Left forelimb (tissue), 1 donor: ENCODE data around the gene KRTAP10-3.
"Not testable (repeated sequence)": the region's sequence is repeated elsewhere in the genome, so short reads cannot be mapped to it uniquely, and the experiment has no call there.

Experiments
- DNase-seq: peaks from one replicate; pipeline ENCODE4 v3.0.0-alpha.2; 2018; ENCODE audit warnings: low spot score

Gene KRTAP10-3, protein sequence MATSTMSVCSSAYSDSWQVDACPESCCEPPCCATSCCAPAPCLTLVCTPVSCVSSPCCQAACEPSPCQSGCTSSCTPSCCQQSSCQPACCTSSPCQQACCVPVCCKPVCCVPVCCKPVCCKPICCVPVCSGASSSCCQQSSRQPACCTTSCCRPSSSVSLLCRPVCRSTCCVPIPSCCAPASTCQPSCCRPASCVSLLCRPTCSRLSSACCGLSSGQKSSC

DNA sequence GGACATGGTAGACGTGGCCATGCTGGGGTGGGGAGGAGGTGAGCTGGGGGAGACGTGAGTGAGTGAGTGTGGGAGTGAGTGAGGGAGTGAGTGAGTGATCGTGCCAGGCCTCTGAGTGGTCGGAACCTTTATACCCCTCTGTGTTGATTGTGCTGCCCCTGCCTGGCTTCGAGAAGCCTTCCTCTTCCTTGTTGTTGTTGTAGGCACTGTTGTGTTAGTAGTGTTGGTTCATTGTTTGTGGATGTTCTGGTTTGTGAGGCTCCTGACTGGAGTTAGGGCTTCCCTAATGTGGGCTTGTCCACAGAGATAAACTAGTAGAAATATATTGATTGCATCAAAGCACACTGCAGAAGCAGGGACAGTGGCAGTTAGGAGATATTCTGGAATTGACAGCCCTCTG, at the start of gene KRTAP10-3:
KRTAP10-3 (minus strand) TSS at position 101 of the 400 bp plus-strand sequence; CDS start at position 21, 80 bp downstream.
- no peak for DNase-seq

DNA sequence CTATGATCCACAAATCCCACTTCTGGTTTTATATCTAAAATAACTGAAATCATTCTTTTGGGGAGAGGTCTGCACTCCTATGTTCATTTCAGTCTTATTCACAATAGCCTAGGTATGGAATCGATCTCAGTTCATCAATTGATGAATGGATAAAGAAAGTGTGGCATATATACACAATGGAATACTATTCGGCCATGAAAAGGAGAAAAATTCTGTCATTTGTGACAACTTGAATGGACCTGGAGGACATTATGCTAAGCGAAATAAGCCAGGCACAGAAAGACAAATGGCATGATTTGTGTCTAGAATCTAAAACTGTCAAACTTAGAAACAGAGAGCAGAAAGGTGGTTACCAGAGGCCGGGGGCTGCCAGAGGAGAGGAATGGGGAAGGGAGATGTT, 47.9 kb upstream of the KRTAP10-3 start:
- no peak for DNase-seq

DNA sequence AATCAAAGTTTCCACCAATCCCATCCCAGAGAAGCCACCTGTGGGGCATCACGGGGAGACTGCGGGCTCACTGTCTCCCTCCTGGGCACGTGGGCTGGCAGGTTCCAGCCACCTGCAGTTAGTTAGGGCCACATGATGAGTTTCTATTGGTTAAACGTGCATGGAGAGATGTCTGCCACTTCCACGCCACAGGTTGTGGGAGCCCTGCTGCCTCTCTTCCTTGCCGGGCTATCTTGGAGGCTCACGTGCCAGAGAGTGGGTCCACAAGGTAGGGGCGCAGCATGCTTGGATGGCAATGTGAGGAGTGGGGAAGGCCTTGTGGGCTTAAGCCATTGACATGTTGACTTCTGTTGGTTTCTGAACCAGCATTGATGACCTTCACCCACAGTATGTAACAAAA, 45.3 kb upstream of the KRTAP10-3 start:
- DNase-seq = no peak

DNA sequence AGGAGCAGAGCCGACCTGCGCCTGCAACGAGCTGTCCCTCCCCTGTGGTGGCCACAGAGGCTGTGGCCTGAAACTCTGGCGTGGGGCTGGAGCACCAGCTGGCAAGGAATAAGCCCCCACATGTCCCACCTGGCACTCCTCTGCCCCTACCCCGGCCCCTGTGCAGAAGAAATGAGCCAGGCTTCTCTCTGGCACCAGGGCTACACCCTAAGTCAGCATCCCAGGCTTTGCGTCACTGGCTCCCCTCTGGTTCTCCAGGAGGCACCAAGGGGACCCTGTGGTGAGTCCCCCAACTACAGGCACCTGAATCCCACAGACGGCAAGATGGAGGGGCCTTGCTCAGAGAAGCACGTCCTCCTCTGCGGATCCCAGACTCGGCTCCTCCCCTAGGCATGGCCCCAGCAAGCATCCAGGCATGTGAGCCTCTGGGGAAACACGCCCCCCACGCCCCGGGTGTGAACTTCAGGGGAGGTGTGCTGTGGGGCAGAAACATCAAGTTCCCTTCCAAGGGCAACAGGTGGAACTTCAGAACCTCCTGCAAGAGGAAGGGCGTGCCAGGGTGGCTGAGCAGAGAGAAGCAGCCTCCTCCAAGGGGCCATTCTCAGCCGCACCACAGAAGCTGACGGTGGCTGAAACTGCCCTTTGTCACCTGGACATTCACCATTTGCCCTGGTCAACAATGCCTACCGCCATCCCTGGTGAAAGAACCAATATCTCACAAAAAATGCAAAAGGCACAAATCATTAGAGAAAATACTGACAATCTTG, 44.7 kb upstream of the KRTAP10-3 start:
- no peak for DNase-seq

DNA sequence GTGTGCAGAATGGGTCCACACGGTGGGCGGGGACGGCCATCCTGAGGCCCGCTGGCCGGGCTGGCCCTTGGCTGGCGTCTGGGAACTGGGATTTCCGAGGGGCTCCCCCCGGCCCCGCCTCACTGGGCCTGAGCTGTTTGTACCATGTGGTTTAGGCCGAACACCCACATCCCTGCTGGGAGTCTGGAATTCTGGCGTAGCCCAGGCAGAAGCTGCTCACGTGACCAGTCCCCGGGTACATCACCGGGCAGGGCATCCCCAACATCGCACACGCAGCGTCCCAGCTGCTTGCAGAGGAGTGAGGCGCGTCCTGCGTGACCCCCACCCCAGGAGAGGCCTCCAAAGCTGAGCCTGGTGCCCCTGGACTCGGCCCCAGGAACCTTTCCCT, 43.9 kb upstream of the KRTAP10-3 start:
- DNase-seq = no peak

DNA sequence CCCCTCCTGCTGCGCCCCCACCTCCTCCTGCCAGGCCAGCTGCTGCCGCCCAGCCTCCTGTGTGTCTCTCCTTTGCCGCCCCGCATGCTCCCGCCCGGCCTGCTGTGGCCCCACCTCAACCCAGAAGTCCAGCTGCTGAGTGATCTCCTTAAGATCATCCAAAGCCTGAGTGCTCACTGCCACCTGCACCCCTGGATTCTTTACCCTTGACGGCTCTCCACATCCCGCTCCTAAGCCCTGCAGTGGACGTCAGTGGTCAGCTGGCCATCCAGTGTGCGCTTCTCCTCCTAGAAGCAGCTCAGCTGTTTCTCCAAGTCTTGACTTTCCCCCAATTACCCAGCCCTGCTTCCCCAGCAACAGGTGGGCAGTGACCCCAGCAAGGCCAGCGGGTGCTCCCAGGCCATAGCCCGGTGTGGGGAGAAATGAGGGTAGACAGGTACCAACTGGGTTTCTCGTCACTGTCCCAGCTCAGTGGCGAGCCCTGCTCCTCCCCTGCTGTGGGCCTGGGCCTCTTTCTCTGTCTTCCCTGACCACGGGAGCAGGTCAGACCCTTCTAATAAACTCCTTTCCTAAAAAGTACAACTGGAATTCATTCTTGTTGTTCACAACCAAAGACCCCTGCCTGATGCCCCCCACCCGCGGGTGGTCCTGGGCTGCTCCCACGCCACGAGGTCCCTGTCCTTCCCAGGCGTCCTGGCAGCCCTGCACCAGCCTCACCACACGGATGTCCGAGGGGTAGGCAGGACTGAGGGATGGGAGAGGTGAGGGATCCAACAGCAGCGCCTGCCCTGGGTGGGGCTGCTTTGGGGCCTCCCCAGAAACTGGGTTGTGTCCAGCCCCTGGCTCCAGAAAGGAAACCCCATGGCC, 43.2 kb upstream of the KRTAP10-3 start:
- DNase-seq = no peak

DNA sequence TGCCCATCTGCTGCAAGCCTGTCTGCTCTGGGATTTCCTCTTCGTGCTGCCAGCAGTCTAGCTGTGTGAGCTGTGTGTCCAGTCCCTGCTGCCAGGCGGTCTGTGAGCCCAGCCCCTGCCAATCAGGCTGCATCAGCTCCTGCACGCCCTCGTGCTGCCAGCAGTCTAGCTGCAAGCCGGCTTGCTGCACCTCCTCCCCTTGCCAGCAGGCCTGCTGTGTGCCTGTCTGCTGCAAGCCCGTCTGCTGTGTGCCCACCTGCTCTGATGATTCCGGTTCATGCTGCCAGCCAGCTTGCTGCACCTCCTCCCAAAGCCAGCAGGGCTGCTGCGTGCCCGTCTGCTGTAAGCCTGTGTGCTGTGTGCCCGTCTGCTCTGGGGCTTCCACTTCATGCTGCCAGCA, 42.5 kb upstream of the KRTAP10-3 start:
- not testable (repeated sequence) for DNase-seq

DNA sequence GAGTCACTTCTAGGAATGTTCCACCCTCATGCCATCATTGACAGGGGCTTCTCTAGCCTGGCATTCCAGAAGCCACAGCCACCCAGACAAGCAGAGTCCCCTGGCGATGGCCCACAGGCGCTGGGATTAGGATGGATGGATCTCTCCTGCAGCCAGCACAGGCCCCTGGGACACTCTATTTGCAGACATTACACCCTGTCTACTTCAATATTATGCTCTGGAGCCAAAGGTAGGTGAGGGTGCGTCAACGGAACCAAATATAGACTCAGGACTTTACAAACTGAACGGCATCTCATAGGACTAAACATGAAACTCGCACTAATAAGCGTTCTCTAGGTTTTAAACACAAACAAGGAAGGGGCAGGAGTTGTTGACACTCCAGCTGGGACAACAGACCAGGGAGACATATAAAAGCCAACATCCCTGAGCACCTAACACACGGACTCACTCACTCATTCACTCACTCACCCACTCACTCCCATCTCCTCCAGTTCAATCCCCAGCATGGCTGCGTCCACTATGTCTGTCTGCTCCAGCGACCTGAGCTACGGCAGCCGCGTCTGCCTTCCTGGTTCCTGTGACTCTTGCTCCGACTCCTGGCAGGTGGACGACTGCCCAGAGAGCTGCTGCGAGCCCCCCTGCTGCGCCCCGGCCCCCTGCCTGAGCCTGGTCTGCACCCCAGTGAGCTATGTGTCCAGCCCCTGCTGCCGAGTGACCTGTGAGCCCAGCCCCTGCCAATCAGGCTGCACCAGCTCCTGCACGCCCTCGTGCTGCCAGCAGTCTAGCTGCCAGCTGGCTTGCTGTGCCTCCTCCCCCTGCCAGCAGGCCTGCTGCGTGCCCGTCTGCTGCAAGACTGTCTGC, 41.8 kb upstream of the KRTAP10-3 start, which contains the start of gene KRTAP10-7:
KRTAP10-7 (plus strand) TSS at position 480 of the 861 bp plus-strand sequence; CDS start at position 505, 25 bp downstream.
- not testable (repeated sequence) for DNase-seq

DNA sequence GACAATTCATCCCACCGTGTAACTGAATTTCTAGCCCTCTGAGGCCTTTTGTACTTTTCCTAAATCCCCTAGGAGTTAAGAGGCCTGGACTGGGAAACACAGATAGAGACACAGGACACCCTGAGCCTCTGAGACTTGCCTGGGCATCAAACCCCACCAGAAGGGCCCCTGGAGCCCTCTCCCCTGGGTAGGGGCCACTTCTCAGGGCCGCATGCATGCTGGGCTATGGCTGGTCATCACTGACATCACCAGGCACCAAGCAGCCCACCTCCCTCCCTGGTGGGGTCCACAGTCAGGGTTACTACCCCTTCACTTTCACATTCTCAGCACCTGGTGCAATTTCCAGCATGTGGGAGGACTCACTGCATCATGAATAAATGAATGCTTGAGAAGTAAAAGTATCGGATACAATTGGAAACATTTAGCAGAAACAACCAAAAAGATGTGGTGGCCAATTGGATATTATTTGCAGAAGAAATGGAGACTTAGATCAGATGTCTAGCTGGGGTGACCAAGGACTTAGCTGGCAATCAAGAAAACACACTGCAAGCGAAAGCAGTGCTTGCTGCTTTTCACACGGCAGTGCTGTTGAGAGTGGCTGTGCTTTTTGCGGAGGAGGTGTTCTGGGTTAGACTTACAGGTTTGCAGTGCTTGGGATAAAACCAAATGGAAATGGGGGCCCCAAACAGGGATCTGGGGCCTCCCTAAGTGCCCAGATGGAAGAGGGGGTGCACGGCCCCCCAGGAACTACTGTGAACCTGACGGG, 40.9 kb upstream of the KRTAP10-3 start:
- DNase-seq = no peak

DNA sequence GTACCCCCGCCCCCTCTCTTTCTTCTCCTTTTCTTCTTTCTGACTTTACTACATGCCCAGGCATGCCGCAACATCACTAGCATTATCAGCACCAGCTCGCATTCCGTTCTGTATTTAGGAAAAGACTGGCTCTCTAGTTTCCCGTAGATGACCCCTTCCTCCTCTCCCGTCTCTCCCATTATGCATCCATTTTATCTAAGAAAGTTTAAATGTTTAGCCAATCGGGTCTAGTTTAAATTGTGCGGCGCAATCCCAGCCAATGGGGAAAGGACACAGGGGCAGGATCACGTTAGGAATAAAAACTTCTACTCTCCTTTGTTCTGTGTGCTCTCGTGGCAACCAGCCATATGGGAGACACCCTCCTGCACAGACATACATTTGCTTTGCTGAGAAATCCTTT, 39.5 kb upstream of the KRTAP10-3 start:
- DNase-seq = no peak

DNA sequence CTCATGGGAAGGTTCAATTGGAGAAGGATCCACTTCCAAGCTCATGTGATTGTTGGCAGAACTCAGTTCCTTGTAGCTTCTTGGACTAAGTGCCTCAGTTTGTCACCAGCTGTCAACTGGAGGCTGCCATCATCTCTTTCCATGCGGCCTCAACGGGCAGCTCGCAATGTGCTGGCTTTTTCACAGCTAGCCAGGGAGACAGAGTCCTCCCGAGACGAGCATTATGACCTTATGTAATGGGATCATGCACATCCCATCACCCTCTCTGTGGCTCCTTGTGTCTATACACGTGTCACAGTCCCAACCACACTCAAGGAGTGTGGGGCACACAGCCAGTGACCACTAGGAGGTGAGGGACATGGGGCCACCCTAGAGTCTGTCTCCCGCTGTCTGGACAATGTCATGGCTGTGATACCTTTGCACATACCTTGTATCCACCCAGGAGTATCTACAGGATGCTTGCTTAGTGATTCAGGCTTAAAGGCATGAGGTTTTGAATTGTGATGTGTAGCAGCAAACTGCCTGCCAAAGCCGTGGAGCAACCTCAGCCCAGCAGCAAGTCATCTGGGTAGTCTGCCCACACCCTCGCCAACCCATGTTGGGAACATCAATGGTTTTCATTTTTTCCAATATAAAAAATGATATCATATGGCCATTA, 37.6 kb upstream of the KRTAP10-3 start:
- no peak for DNase-seq

DNA sequence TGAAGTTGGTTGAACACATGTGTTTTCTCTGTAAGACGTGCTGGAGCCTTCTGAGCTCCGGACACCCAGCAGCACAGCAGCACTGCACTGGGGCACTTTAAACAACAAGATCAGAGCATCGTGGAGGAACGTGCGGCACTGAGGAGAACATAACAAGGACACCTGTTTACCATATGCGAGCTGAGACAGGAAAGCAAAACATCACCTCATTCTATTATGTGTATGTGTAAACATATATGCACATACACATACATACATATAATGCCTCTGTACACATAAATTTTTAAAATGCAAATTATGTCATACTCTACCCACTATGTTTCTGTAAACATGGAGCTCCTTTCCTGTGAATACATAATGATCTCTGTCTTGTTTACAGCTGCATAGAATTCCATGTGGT, 36.9 kb upstream of the KRTAP10-3 start:
- no peak for DNase-seq

DNA sequence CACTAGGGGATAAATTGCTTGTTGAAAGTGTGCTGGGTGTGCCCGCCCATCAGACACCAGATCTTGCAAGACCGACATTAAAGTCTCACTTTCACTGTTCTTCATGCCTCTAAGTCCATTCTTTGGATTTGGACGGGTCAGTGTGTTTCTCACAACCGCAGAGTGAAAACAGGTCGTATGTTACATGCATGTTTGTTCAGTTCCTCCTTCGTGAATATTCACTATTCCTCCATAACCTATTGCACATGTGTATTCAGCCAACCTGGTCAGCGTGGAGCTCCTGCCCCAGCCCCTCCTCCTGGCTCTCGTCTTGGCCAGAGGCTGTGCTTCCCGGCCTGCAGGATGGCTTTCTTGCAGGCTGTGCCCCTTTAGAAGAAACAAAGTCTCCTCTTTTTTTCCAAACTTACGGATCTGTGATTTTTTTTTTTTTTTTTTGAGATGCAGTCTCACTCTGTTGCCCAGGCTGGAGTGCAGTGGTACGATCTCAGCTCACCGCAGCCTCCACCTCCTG, 35.9 kb upstream of the KRTAP10-3 start:
- DNase-seq = no peak

DNA sequence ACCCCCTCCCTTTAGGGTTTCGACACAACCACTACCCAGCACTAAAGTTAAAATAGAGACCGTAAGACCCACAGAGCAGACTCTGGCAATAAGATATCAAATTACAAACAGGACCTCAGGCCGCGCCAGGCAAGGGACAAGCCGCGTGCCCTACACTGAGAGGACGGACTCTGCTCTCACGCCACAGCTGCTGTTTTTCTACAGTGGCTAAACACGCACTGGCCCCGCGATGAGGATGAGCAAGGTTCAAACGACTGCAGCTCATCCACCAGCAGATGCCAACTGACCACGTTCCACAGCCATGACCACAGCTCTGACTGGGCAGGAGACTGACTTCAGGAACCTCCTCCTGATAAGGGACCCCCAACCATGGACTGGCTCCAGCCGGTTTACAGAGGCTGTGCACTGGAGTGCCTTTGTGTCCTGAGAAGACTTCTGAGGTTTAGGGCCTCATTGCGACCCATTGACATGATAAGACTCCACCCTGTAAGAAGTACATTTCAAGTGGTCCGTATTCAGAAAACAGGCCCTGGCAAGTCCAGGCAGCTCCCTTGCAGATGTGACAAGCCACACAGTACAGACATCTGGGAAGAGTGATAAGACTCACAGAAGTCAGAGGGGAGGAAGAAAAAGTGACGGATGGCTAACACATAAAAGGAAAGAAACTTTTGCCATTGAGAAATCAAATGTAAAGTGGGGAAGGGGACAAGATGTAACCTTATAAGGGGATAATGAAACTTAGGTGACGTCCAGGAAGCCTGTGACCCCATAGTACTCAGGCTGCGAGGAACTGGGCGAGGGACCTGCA, 35.2 kb upstream of the KRTAP10-3 start:
- DNase-seq = no peak

DNA sequence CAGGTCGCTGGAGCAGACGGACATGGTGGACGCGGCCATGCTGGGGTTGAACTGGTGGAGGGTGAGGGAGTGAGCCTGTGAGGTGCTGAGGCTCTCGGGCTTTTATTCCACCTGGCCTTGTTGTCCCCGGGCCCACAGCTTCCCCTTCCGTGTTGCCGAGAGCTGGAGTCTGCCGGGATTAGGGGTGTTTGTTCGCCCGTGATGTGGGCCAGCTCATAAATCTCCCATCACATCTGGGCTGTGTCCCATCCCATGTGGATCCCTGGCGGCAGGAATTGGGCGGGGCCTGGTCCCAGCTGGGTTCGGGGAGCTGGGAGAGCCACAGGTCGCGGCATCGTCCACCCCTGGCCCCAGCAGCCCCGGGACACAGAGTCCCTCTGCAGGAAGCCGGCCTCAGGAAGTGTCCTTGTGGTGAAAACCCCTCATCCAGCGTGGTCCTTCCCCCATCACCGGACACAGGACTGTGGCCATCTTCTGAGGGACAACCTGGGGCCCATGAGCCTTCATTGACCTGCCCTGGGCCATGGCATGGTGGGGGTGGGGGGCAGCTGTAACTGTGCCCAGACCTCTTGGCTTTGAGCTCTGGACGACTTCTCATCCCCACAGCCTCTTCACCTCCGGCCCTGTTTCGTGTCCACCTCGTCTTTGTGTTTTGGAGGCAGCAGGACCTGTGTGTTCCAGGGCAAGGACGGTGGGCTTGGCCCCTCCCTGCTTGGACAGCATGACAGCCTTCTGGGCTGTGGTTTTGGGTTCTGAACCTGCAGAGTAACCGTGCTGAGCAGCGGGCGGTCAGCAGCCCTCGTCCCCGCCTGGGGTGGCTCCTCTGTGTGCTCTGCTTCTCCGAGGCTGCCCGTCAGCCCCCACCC, 34.1 kb upstream of the KRTAP10-3 start, which contains the start of gene KRTAP10-6:
KRTAP10-6 (minus strand) TSS at position 60 of the 866 bp plus-strand sequence; CDS start at position 39, 21 bp downstream.
- DNase-seq = peak; percentile 63

DNA sequence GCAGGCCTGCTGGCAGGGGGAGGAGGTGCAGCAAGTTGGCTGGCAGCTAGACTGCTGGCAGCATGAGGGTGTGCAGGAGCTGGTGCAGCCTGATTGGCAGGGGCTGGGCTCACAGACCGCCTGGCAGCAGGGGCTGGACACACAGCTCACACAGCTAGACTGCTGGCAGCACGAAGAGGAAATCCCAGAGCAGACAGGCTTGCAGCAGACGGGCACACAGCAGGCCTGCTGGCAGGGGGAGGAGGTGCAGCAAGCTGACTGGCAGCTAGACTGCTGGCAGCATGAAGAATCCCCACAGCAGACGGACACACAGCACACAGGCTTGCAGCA, 33.2 kb upstream of the KRTAP10-3 start:
- not testable (repeated sequence) for DNase-seq

DNA sequence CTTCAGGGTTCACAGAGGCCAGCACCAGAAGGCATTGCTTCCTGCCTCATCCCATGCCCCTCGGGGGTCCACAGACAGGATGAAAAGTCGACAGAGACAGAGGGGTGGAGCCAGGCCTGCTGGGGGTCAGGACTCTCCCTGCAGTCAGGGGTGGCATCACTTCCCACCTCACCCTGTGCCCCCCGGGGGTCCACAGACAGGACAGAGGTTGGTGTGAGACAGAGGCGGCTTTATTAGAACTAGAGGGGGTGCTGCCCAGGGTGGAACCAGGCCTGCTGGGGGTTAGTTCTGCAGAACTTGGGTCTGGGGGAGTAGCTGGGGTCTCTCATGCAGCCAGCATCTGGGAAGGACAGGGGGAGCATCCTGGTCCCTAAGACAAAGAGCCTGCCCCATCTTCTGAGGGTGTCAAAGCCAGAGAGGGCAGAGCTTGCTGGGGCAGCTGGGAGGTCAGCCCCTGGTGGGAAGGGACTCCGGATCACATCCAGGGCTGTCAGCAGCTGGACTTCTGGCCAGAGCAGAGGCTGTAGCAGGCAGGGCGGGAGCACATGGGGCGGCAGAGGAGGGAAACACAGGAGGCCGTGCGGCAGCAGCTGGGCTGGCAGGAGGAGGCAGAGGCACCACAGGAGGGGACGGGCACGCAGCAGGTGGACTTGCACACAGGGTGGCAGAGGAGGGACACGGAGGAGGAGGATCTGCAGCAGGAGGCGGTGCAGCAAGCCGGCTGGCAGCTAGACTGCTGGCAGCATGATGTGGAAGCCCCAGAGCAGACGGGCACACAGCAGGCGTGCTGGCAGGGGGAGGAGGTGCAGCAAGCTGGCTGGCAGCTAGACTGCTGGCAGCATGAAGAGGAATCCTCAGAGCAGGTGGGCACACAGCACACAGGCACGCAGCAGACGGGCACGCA, 32.6 kb upstream of the KRTAP10-3 start:
- DNase-seq = not testable (repeated sequence)
